GM08714 (cell line): ENCODE measurements around the gene TAF11L14.

ENCODE experiments used
- H3K4me3 ChIP-seq: fragments of 200-500 bp; sonication (Bioruptor generic); 2 replicates; pipeline ENCODE4 v1.5.1; 2014; ENCODE audit warnings: mild to moderate bottlenecking, low read length, inconsistent platforms
- ZNF274 ChIP-seq: IDR thresholded peaks from 2 replicates; pipeline ENCODE4 v1.6.1; 2012; ENCODE audit warnings: mild to moderate bottlenecking, low read depth, low read length

Gene TAF11L14

GRCh38 chr5:17655921-17656320 lies 21.7 kb downstream of the TAF11L14 start:
- no peak overlapping the region for H3K4me3 ChIP-seq
- TF ChIP-seq ZNF274 = no peak

- H3K4me3 ChIP-seq = no peak overlapping the region
- TF ChIP-seq ZNF274 = no peak
Measured at GRCh38 chr5:17663182-17663581, 28.9 kb downstream of the TAF11L14 start.

GRCh38 chr5:17665836-17666235 lies 31.6 kb downstream of the TAF11L14 start:
- no peak overlapping the region for H3K4me3 ChIP-seq
- no peak for TF ChIP-seq ZNF274

DNA sequence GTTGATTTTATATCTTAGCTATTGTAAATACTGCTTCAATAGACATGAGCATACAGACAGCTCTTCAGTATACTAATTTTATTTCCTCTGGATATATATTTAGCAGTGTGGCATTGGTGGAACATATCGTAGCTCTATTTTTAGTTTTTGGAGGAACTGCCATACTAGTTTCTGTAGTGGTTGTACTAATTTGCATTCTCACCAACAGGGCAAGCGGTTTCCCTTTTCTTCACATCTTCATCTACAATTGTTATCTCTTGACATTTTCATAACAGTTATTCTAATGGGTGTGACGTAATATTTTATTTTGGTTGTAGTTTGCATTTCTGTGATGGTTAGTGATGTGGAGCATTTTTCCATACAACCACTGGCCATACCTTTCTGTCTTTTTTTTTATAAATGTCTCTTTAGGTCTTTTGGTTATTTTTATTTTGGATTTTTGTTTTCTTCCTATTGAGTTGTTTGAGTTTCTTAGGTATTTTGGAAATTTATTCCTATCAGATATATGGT lies 32.5 kb downstream of the TAF11L14 start:
- no peak overlapping the region for H3K4me3 ChIP-seq
- no peak for TF ChIP-seq ZNF274

DNA sequence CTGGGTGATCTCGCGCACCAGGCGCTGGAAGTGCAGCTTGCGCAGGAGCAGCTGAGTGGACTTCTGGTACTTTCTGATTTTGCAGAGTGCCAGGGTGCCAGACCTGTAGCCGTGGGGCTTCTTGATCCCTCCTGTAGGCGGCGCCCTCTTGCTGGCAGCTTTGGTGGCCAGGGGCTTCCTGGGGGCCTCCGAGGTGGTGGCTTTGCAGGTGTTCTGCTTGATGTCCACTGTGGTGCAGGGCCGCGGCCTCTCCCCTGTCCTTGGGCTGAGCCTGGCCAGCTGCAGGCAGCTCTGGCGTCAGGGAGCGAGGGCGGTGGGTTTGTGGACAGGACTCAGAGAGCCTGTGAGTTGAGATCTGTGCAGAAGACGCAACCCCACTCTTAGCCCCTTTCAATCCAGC lies 36.1 kb downstream of the TAF11L14 start:
- TF ChIP-seq ZNF274 = no peak

GRCh38 chr5:17678751-17679324 lies 44.6 kb downstream of the TAF11L14 start:
- no peak for TF ChIP-seq ZNF274
- no peak overlapping the region for H3K4me3 ChIP-seq

More for the DNA sequence above, 36.1 kb downstream of the TAF11L14 start:
- H3K4me3 ChIP-seq = no peak overlapping the region

DNA sequence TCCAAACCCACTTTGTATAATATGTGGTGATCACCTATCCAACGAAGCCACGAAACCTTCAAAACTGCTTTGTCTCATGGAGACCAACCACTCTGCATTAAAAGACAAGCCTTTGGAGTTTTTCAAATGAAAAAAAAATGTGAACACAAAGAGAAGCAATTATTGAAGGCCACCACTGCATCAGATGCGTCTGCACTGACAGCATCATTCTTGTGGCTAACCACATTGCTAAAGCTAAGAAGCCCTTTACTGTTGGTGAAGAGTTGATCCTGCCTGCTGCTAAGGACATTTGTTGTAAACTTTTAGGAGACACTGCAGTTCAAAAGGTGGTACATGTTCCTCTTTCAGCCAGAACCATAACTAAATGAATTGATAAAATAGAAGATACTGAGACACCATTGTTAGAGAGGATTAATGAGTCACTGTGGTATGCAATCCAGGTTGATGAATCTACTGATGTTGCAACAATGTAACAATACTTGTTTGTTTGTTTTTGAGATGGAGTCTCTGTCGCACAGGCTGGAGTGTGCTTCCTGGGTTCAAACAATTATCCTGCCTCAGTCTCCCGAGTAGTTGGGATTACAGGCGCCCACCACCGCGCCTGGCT lies 45.4 kb downstream of the TAF11L14 start:
- no peak overlapping the region for H3K4me3 ChIP-seq
- TF ChIP-seq ZNF274 = no peak

DNA sequence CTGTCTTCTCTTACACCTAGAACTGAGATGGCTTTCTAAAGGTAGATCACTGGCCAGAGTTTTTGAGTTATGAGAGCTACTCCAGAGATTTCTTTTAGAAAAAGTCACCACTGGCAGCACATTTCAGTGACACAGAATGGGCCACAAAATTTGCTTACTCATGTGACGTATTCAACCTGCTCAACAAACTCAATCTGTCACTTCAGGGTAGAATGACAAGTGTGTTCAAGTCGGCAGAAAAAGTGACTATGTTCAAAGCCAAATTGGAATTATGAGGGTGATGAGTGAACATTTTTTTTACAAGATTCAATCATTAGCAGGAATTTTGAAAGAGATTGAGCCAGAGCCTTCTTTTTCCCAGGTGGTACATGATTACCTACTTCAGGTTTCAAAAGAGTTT lies 46.5 kb downstream of the TAF11L14 start:
- H3K4me3 ChIP-seq = no peak overlapping the region
- no peak for TF ChIP-seq ZNF274
